Heart left ventricle (tissue), 16 donors: ENCODE data around the gene ATPAF1. TPM values are rescaled to one million over a fixed set of nuclear protein-coding genes. Genes with fewer than 3 reads are reported as not detected.
"Not testable (repeated sequence)": the region's sequence is repeated elsewhere in the genome, so short reads cannot be mapped to it uniquely, and the experiment has no call there.

Experiments used
- ATAC-seq, 4 donors: fragments of 200-7000 bp; cut with Tn5 transposase; one replicate each; pipeline ENCODE4 v1.9.1; 2020 to 2022; ENCODE audit warnings: moderate library complexity in 4 of 4, mild to moderate bottlenecking in 3 of 4, moderate number of reproducible peaks in 1 of 4
- DNase-seq, 5 donors: peaks; one replicate each; pipeline ENCODE4 v3.0.0-alpha.2; 2020
- H3K27ac ChIP-seq, 12 donors: fragments of 200-600 bp; sonication (generic) in 4 of 12; one replicate each; pipeline versions ENCODE4 v1.5.0 to v1.8.0; 2016 to 2022; ENCODE audit warnings: mild to moderate bottlenecking in 2 of 12
- H3K27me3 ChIP-seq, 9 donors: fragments of 200-600 bp; sonication (generic) in 2 of 9; one replicate each; pipeline versions ENCODE4 v1.5.1 to v1.8.0; 2016 to 2022; ENCODE audit warnings: mild to moderate bottlenecking in 3 of 9
- H3K36me3 ChIP-seq, 9 donors: fragments of 200-600 bp; sonication (generic) in 2 of 9; one replicate each; pipeline versions ENCODE4 v1.5.0 to v1.8.0; 2018 to 2022; ENCODE audit warnings: mild to moderate bottlenecking in 2 of 9
- H3K4me1 ChIP-seq, 12 donors: fragments of 200-600 bp; sonication (generic) in 4 of 12; one replicate each; pipeline versions ENCODE4 v1.5.0 to v1.8.0; 2016 to 2022; ENCODE audit warnings: mild to moderate bottlenecking in 3 of 12
- H3K4me3 ChIP-seq, 12 donors: fragments of 200-600 bp; sonication (generic) in 4 of 12; one replicate each; pipeline versions ENCODE4 v1.5.0 to v1.8.0; 2017 to 2022; ENCODE audit warnings: mild to moderate bottlenecking in 9 of 12, moderate library complexity in 4 of 12
- H3K9me3 ChIP-seq, 12 donors: fragments of 200-600 bp; sonication (generic) in 4 of 12; one replicate each; pipeline versions ENCODE4 v1.5.0 to v1.8.0; 2016 to 2022; ENCODE audit warnings: mild to moderate bottlenecking in 1 of 12
- POLR2A ChIP-seq, 2 donors: fragments of 450-650 bp; IDR thresholded peaks; one replicate each; pipeline ENCODE4 v1.6.1; 2017; ENCODE audit warnings: antibody characterized with exemption in 2 of 2, mild to moderate bottlenecking in 2 of 2, moderate library complexity in 2 of 2
- WGBS, 4 donors: extraction: QIAGEN DNeasy Blood & Tissue Kit in 2 of 4; methylation state at CpG; one replicate each; pipeline versions ENCODE4 v1.1.5 to v1.1.7; 2013 to 2018; 5-methylcytosine and 5-hydroxymethylcytosine counted together
- intact Hi-C, 10 donors: fragments of 100-400 bp; cut with DNase I; formaldehyde crosslinking; loops; one replicate each; pipeline versions ENCODE4 v1.11.1 to v1.14.2; 2022
- polyA plus RNA-seq, 2 donors: library from polyadenylated mRNA; stranded (reverse); fragments of 200-250 nt; gene quantifications; one replicate each; pipeline ENCODE4 v1.2.3, GENCODE V29; 2013
- total RNA-seq, 9 donors: library from RNA; depleted of rRNA in 2 of 9; stranded (reverse); fragments of >200 nt in 2 of 9; fragmentation: NEBNext Ultra II Directional in 3 of 9; extraction: Animal tissue kit (Norgen Biotek cat#: 25700) in 3 of 9; gene quantifications; one replicate each; pipeline versions ENCODE4 v1.1.0 to v1.2.4, GENCODE V29; 2016 to 2023
- TF ChIP-seq, protein P1 (sequence below), 12 donors: fragments of 200-600 bp; sonication (generic) in 4 of 12; IDR thresholded peaks; one replicate each; pipeline versions ENCODE4 v1.5.0 to v1.8.0; 2018 to 2022; ENCODE audit warnings: antibody characterized with exemption in 12 of 12, mild to moderate bottlenecking in 5 of 12
- donor health status: ischemic (EF 13 %, LVEDD 7.1; RV severe dilation, severe dysfunction).
- donor health status: healthy with polysubstance abuse.
- donor health status: DM: no; HTN: yes; CAD: no.
- donor health status: DM: no; HTN: no; CAD: no.
- donor health status: ischemic (EF 25% LVEDD 6.9; RV normal size, moderate dysfunction).
- donor health status: ischemic (EF 25% LVEDD 5.7; RV mildly dilated, moderate dysfunction).
- donor health status: healthy.
- donor health status: DM: yes; HTN: yes; CAD: no.
- donor health status: ischemic (EF 35%, LVEDD 5.7; RV mildly dilated, moderate dysfunction).
- donor health status: nonischemic (EF 11% LVEDD 7.7; RV severe dilation, severe dysfunction).
- donor health status: DM: yes; HTN: yes; CAD: no.
- donor health status: PGD.
- donor health status: ischemic (EF 29% LVEDD 5.4; RV normal size, mild dysfunction).
- donor health status: nonischemic (EF 23%, LVEDD 6.1; RV moderate dilation, normal function).

ATPAF1 gene
- total and polyA plus RNA-seq, 11 donors: 96.8 to 263 (median 179) TPM

DNA sequence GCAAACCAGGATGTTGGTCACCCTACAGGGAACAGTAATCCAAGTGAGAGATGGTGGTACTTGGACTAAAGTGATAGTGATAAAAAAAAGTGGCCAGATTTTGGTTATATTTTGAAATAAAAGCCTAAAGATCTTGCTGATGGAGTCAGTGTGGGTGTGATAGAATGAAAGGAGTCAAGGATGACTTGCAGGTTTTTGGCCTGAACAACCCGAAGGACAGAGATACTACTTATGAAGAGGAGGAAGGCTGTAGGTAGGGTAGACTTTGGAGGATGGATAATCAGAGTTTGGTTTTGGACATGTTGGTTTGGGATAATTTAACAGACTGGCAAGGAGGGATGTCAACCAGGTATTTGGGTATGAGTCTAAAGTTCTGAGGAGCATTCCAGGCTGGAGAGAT is 2.0 kb upstream of the ATPAF1 start:
- no peak overlapping the region for H3K4me3 ChIP-seq
- no peak for DNase-seq
- peaks cover 4 to 28% (median 21%) of the 10 kb centered on the region in 12 donors for H3K4me1 ChIP-seq
- no peak overlapping the region for H3K27ac ChIP-seq
- no peak for ATAC-seq
- H3K9me3 ChIP-seq: no peaks in the 10 kb centered on the region
- intact Hi-C loops: loop anchor here in 2 of 10 donors (5.0 kb wide), 1 partner anchor 47 kb away; the partner anchor contains the start of gene EFCAB14 (in 2 of the 2)
- WGBS, 4 donors: 90 to 98% (median 93%) methylated on average over 1 of the region's 1 CpG
- TF ChIP-seq, protein P1, sequence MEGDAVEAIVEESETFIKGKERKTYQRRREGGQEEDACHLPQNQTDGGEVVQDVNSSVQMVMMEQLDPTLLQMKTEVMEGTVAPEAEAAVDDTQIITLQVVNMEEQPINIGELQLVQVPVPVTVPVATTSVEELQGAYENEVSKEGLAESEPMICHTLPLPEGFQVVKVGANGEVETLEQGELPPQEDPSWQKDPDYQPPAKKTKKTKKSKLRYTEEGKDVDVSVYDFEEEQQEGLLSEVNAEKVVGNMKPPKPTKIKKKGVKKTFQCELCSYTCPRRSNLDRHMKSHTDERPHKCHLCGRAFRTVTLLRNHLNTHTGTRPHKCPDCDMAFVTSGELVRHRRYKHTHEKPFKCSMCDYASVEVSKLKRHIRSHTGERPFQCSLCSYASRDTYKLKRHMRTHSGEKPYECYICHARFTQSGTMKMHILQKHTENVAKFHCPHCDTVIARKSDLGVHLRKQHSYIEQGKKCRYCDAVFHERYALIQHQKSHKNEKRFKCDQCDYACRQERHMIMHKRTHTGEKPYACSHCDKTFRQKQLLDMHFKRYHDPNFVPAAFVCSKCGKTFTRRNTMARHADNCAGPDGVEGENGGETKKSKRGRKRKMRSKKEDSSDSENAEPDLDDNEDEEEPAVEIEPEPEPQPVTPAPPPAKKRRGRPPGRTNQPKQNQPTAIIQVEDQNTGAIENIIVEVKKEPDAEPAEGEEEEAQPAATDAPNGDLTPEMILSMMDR (IDR thresholded peaks at IDR 0.05): no peak
- TF ChIP-seq POLR2A (IDR thresholded peaks at IDR 0.05): no peak
- H3K27me3 ChIP-seq: no peaks in the 10 kb centered on the region
- peaks cover 0 to 28% (median 17%) of the 10 kb centered on the region in 9 donors for H3K36me3 ChIP-seq

DNA sequence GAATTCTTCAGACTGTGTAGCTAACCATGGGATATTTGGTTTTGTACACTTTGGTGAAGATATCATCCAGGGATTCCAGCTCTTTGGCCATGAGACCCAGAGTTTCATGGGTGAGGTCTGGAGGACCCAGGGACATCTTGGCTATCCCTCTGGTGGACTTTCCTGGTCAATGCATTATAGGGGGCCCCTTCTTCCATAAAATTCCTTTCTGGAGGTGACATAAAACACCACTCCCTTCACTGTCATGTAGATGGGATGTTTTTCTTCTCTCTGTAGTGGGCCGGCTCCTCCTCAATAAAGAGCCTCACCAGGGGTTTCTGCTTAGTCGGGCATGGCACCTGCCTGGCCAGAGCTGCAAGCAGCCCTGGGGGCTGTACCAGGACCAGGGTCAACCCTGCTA is 2.2 kb downstream of the ATPAF1 start:
- Histone ChIP-seq H3K27me3 (no peaks in the 10 kb centered on the region), H3K36me3 (peaks cover 0 to 46% (median 37%) of the 10 kb centered on the region in 9 donors), H3K4me3 (peak overlapping the region in 2 of 12 donors; percentile 90 to 97), H3K9me3 (no peaks in the 10 kb centered on the region), H3K27ac (no peak overlapping the region), H3K4me1 (peaks cover 4 to 31% (median 22%) of the 10 kb centered on the region in 12 donors)
- intact Hi-C loops: loop anchor here in 5 of 10 donors (5.0 to 10.0 kb wide), 4 partner anchors 49 to 56 kb away; partner anchors contain the start of genes MOB3C (in 3 of the 5) and EFCAB14 (in 1 of the 5)
- WGBS, 4 donors: 63 to 88% (median 83%) methylated on average over 2 of the region's 2 CpGs
- TF ChIP-seq POLR2A (IDR thresholded peaks at IDR 0.05): no peak
- TF ChIP-seq, protein P1 (IDR thresholded peaks at IDR 0.05): no peak
- DNase-seq: no peak
- ATAC-seq: no peak

DNA sequence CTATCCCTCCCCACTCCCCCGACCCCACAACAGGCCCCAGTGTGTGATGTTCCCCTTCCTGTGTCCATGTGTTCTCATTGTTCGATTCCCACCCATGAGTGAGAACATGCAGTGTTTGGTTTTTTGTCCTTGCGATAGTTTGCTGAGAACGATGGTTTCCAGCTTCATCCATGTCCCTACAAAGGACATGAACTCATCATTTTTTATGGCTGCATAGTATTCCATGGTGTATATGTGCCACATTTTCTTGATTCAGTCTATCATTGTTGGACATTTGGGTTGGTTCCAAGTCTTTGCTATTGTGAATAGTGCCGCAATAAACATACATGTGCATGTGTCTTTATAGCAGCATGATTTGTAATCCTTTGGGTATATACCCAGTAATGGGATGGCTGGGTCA is 5.2 kb downstream of the ATPAF1 start:
- ATAC-seq, H3K27ac ChIP-seq, H3K9me3 ChIP-seq, DNase-seq, H3K27me3 ChIP-seq, H3K4me3 ChIP-seq: not testable (repeated sequence)
- Histone ChIP-seq H3K36me3 (peaks cover 0 to 76% (median 54%) of the 10 kb centered on the region in 9 donors), H3K4me1 (peaks cover 4 to 30% (median 21%) of the 10 kb centered on the region in 12 donors)
- intact Hi-C loops: loop anchor here in 1 of 10 donors (10.0 kb wide), 1 partner anchor 48 kb away; the partner anchor contains the start of gene MOB3C
- 92 to 98% (median 95%) methylated on average over 4 to 5 of the region's 5 CpGs for WGBS, 4 donors

DNA sequence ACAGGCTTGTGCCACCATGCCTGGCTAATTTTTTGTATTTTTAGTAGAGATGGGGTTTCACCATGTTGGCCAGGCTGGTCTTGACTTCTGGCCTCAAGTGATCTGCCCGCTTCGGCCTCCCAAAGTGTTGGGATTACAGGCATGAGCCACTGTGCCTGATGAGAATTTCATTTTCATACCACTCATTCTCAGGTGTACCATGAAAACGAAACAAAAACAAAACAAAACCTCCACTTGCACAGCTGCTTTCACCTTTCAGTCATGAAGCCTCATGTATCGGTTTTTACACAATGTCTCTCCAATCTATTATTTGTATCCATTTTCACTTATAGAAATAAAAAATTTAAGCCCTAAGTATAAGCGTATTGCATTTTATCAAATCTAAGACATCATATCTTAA is 8.0 kb downstream of the ATPAF1 start:
- DNase-seq, ATAC-seq, H3K27ac ChIP-seq, H3K4me3 ChIP-seq, H3K27me3 ChIP-seq, H3K9me3 ChIP-seq: not testable (repeated sequence)
- intact Hi-C loops: loop anchor here in 1 of 10 donors (10.0 kb wide), 1 partner anchor 45 kb away; the partner anchor contains the start of gene MOB3C
- WGBS, 4 donors: 95 to 99% (median 96%) methylated on average over 5 of the region's 5 CpGs
- peaks cover 0 to 14% (median 0%) of the 10 kb centered on the region in 12 donors for H3K4me1 ChIP-seq
- peaks cover 0 to 97% (median 78%) of the 10 kb centered on the region in 9 donors for H3K36me3 ChIP-seq

DNA sequence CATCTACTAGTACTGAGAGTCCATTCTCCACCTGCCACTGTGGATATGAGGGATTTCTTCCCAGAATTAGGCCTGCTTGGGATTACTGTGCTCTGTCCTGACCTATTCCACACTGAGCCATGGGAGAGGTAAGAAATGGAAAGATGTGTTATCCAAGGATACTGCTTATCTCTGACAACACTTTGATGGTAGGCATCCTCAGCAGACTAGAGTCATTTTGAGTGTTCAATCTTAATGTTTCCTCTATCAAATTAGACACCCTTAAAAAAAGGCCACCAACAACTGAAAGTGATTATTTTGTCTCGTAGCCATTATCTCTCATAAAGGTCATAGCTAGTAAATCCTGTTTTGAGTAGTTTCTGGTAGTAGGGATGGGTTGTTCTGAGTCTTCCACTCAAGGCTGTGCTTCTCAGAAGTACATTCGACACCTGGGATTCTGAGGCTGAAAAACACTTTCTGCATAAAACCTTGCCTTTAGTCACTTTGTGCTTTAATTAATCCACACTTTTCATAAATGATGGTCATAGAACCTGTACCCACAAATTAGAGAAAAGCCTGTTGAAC is 8.8 kb downstream of the ATPAF1 start:
- H3K4me1 ChIP-seq: peaks cover 0 to 14% (median 0%) of the 10 kb centered on the region in 12 donors
- no peak for TF ChIP-seq POLR2A (IDR thresholded peaks at IDR 0.05)
- TF ChIP-seq, protein P1 (IDR thresholded peaks at IDR 0.05): no peak
- no peak overlapping the region for H3K4me3 ChIP-seq
- H3K9me3 ChIP-seq: peaks cover 0 to 5% (median 0%) of the 10 kb centered on the region in 12 donors
- H3K36me3 ChIP-seq: peaks cover 0 to 97% (median 77%) of the 10 kb centered on the region in 9 donors
- DNase-seq: no peak
- intact Hi-C loops: no loop called here
- no peak for ATAC-seq
- no peaks in the 10 kb centered on the region for H3K27me3 ChIP-seq
- WGBS, 4 donors: 69 to 88% (median 80%) methylated on average over 2 of the region's 2 CpGs
- H3K27ac ChIP-seq: no peak overlapping the region
